SH-SY5Y (cell line): ENCODE results near the gene HDHD5.

Experiments used
- GATA2 ChIP-seq: IDR thresholded peaks from 2 replicates; pipeline ENCODE4 v1.6.1; 2011; ENCODE audit warnings: mild to moderate bottlenecking, low read depth, low read length
- GATA3 ChIP-seq: IDR thresholded peaks from 2 replicates; pipeline ENCODE4 v1.6.1; 2011; ENCODE audit warnings: low read depth, mild to moderate bottlenecking, low read length, moderate library complexity

GRCh38 chr22:17121233-17122195 lies 37.6 kb downstream of the HDHD5 start, which contains the start of gene TMEM121B:
- TF ChIP-seq GATA2 = no peak
- TF ChIP-seq GATA3 = no peak
